Stimulated activated CD4-positive, alpha-beta T cell treated with anti-CD3 and anti-CD28 coated beads, Interleukin-2, amount 100 ng/mL, for 4 hours (primary cell): ENCODE measurements around the gene DNAAF5.

Experiments
- DNase-seq: peaks from one replicate; pipeline ENCODE4 v3.0.0-alpha.2; 2020; ENCODE audit warnings: low read depth

The DNAAF5 gene

GRCh38 chr7:768881-769504 lies 42.5 kb downstream of the DNAAF5 start:
- DNase-seq = no peak

GRCh38 chr7:770336-770735 lies 43.8 kb downstream of the DNAAF5 start:
- DNase-seq = no peak

- no peak for DNase-seq
These were observed 44.3 kb downstream of the DNAAF5 start for GRCh38 chr7:770741-771166.

- no peak for DNase-seq
These were observed 44.9 kb downstream of the DNAAF5 start for GRCh38 chr7:771234-772004.

- DNase-seq = no peak
These were observed 45.5 kb downstream of the DNAAF5 start for GRCh38 chr7:772005-772294.

- DNase-seq = no peak
These were observed 45.9 kb downstream of the DNAAF5 start for GRCh38 chr7:772392-772791.

GRCh38 chr7:772861-773621 lies 46.5 kb downstream of the DNAAF5 start:
- DNase-seq = no peak

- no peak for DNase-seq
These were observed 47.1 kb downstream of the DNAAF5 start for GRCh38 chr7:773622-773915.

- DNase-seq = peak; percentile 36
These were observed 47.9 kb downstream of the DNAAF5 start for GRCh38 chr7:774161-775109.

- DNase-seq = no peak
These were observed 49.9 kb downstream of the DNAAF5 start for GRCh38 chr7:776381-776780.

- no peak for DNase-seq
These were observed 50.7 kb downstream of the DNAAF5 start for GRCh38 chr7:776992-777727.

GRCh38 chr7:777728-778078 lies 51.2 kb downstream of the DNAAF5 start:
- DNase-seq = no peak

- DNase-seq = no peak
These were observed 51.9 kb downstream of the DNAAF5 start for GRCh38 chr7:778271-778967.

GRCh38 chr7:778968-779451 lies 52.5 kb downstream of the DNAAF5 start:
- DNase-seq = no peak

GRCh38 chr7:779480-779879 lies 53.0 kb downstream of the DNAAF5 start:
- no peak for DNase-seq

- DNase-seq = no peak
These were observed 53.6 kb downstream of the DNAAF5 start for GRCh38 chr7:780081-780480.

GRCh38 chr7:780516-780915 lies 54.0 kb downstream of the DNAAF5 start:
- DNase-seq = no peak

- no peak for DNase-seq
These were observed 54.8 kb downstream of the DNAAF5 start for GRCh38 chr7:781186-781849.

GRCh38 chr7:781936-782529 lies 55.5 kb downstream of the DNAAF5 start:
- no peak for DNase-seq
